ENCODE data around the gene PDIA6.
A peak's percentile ranks its signal among the peaks of the same experiment; 100 is the strongest.

Gene PDIA6

GRCh38 chr2:10833021-10833420 lies 20.4 kb upstream of the PDIA6 start:
- Histone ChIP-seq H4K20me1 (ENCODE audit: insufficient read depth, low read length) (no peaks in the 10 kb centered on the region), H3K9me3 (ENCODE audit: insufficient read depth, low read length) (no peaks in the 10 kb centered on the region), H3K27ac (ENCODE audit: low read length) (no peak overlapping the region), H3K4me2 (ENCODE audit: low read length) (0 out of 2 replicates have a peak overlapping the region, but pooled peaks have one; percentile 65), H3K4me1 (ENCODE audit: low read length) (peaks cover 28% of the 10 kb centered on the region), H3K79me2 (ENCODE audit: low read length) (no peaks in the 10 kb centered on the region), H3K4me3 (ENCODE audit: low read length) (no peak overlapping the region), H3K9ac (ENCODE audit: low read length) (no peak overlapping the region), H3K27me3 (ENCODE audit: low read depth, low read length) (peaks cover 26% of the 10 kb centered on the region), H2AFZ (ENCODE audit: low read depth, low read length) (no peak overlapping the region), H3K36me3 (replicated peaks; ENCODE audit: low read depth, low read length) (no peaks in the 10 kb centered on the region)
- no peak for TF ChIP-seq EZH2phosphoT487 (IDR thresholded peaks at IDR 0.05; ENCODE audit: low read depth)
- TF ChIP-seq CTCF (IDR thresholded peaks at IDR 0.05; ENCODE audit: low read depth, low read length): no peak

- Histone ChIP-seq H3K4me3 (ENCODE audit: low read length) (peak overlapping the region; percentile 42), H3K79me2 (ENCODE audit: low read length) (no peaks in the 10 kb centered on the region), H3K9ac (ENCODE audit: low read length) (no peak overlapping the region), H3K27me3 (ENCODE audit: low read depth, low read length) (peaks cover 26% of the 10 kb centered on the region), H4K20me1 (ENCODE audit: insufficient read depth, low read length) (no peaks in the 10 kb centered on the region), H3K36me3 (replicated peaks; ENCODE audit: low read depth, low read length) (no peaks in the 10 kb centered on the region), H2AFZ (ENCODE audit: low read depth, low read length) (no peak overlapping the region), H3K4me2 (ENCODE audit: low read length) (peak overlapping the region; percentile 65), H3K9me3 (ENCODE audit: insufficient read depth, low read length) (no peaks in the 10 kb centered on the region), H3K4me1 (ENCODE audit: low read length) (peaks cover 29% of the 10 kb centered on the region), H3K27ac (ENCODE audit: low read length) (no peak overlapping the region)
- TF ChIP-seq CTCF (IDR thresholded peaks at IDR 0.05; ENCODE audit: low read depth, low read length) (peak; percentile 97), EZH2phosphoT487 (IDR thresholded peaks at IDR 0.05; ENCODE audit: low read depth) (no peak)
These were observed 19.8 kb upstream of the PDIA6 start for GRCh38 chr2:10832203-10832936.

- Histone ChIP-seq H3K9ac (ENCODE audit: low read length) (no peak overlapping the region), H3K27ac (ENCODE audit: low read length) (no peak overlapping the region), H3K4me3 (ENCODE audit: low read length) (no peak overlapping the region), H3K27me3 (ENCODE audit: low read depth, low read length) (peaks cover 22% of the 10 kb centered on the region), H3K4me1 (ENCODE audit: low read length) (peaks cover 32% of the 10 kb centered on the region), H3K36me3 (replicated peaks; ENCODE audit: low read depth, low read length) (no peaks in the 10 kb centered on the region), H3K9me3 (ENCODE audit: insufficient read depth, low read length) (no peaks in the 10 kb centered on the region), H3K79me2 (ENCODE audit: low read length) (no peaks in the 10 kb centered on the region), H4K20me1 (ENCODE audit: insufficient read depth, low read length) (no peaks in the 10 kb centered on the region), H3K4me2 (ENCODE audit: low read length) (no peak overlapping the region), H2AFZ (ENCODE audit: low read depth, low read length) (no peak overlapping the region)
- TF ChIP-seq CTCF (IDR thresholded peaks at IDR 0.05; ENCODE audit: low read depth, low read length) (no peak), EZH2phosphoT487 (IDR thresholded peaks at IDR 0.05; ENCODE audit: low read depth) (no peak)
These were observed 18.9 kb upstream of the PDIA6 start for GRCh38 chr2:10831400-10831985.

- no peak overlapping the region for H3K4me3 ChIP-seq (ENCODE audit: low read length)
- H3K9me3 ChIP-seq (ENCODE audit: insufficient read depth, low read length): no peaks in the 10 kb centered on the region
- H3K4me2 ChIP-seq (ENCODE audit: low read length): no peak overlapping the region
- no peak overlapping the region for H2AFZ ChIP-seq (ENCODE audit: low read depth, low read length)
- no peak overlapping the region for H3K27ac ChIP-seq (ENCODE audit: low read length)
- no peak overlapping the region for H3K9ac ChIP-seq (ENCODE audit: low read length)
- H3K79me2 ChIP-seq (ENCODE audit: low read length): no peaks in the 10 kb centered on the region
- peaks cover 26% of the 10 kb centered on the region for H3K27me3 ChIP-seq (ENCODE audit: low read depth, low read length)
- peaks cover 32% of the 10 kb centered on the region for H3K4me1 ChIP-seq (ENCODE audit: low read length)
- no peaks in the 10 kb centered on the region for H4K20me1 ChIP-seq (ENCODE audit: insufficient read depth, low read length)
- H3K36me3 ChIP-seq (replicated peaks; ENCODE audit: low read depth, low read length): no peaks in the 10 kb centered on the region
- no peak for TF ChIP-seq CTCF (IDR thresholded peaks at IDR 0.05; ENCODE audit: low read depth, low read length)
- no peak for TF ChIP-seq EZH2phosphoT487 (IDR thresholded peaks at IDR 0.05; ENCODE audit: low read depth)
These were observed 18.2 kb upstream of the PDIA6 start for GRCh38 chr2:10830641-10831399.

Data from OCI-LY3 (cell line).